Fibroblast of villous mesenchyme (primary cell): ENCODE data around the gene FBXL16. TPM values are rescaled to one million over a fixed set of nuclear protein-coding genes. Genes with fewer than 3 reads are reported as not detected.

Source experiments
- DNase-seq: peaks from one replicate; pipeline ENCODE4 v3.0.0-alpha.2; 2010; ENCODE audit warnings: low read depth
- H3K4me3 ChIP-seq: 2 replicates; pipeline ENCODE4 v1.5.1; 2011; ENCODE audit warnings: low read depth, mild to moderate bottlenecking, low read length
- total RNA-seq: library from RNA; depleted of rRNA; stranded (reverse); fragments of >200 nt; gene quantifications from 2 replicates; pipeline ENCODE4 v1.2.3, GENCODE V29; 2012
- TF ChIP-seq, protein P1 (sequence below): IDR thresholded peaks from 2 replicates; pipeline ENCODE4 v1.5.1; 2012; ENCODE audit warnings: low read depth, mild to moderate bottlenecking, low read length; ENCODE audit not compliant: insufficient read depth

FBXL16 gene
- total RNA-seq, 1 donor, result under 0.01 TPM

- TF ChIP-seq, protein P1, sequence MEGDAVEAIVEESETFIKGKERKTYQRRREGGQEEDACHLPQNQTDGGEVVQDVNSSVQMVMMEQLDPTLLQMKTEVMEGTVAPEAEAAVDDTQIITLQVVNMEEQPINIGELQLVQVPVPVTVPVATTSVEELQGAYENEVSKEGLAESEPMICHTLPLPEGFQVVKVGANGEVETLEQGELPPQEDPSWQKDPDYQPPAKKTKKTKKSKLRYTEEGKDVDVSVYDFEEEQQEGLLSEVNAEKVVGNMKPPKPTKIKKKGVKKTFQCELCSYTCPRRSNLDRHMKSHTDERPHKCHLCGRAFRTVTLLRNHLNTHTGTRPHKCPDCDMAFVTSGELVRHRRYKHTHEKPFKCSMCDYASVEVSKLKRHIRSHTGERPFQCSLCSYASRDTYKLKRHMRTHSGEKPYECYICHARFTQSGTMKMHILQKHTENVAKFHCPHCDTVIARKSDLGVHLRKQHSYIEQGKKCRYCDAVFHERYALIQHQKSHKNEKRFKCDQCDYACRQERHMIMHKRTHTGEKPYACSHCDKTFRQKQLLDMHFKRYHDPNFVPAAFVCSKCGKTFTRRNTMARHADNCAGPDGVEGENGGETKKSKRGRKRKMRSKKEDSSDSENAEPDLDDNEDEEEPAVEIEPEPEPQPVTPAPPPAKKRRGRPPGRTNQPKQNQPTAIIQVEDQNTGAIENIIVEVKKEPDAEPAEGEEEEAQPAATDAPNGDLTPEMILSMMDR, result no peak
- peak; percentile 24 for DNase-seq
- peak overlapping the region; percentile 79 for H3K4me3 ChIP-seq
Observed at GRCh38 chr16:681746-682427, 23.7 kb downstream of the FBXL16 start.

- peak overlapping the region; percentile 79 for H3K4me3 ChIP-seq
- peak; percentile 42 for DNase-seq
- TF ChIP-seq, protein P1, result peak; percentile 21
Observed at GRCh38 chr16:680967-681745, 24.4 kb downstream of the FBXL16 start.

DNA sequence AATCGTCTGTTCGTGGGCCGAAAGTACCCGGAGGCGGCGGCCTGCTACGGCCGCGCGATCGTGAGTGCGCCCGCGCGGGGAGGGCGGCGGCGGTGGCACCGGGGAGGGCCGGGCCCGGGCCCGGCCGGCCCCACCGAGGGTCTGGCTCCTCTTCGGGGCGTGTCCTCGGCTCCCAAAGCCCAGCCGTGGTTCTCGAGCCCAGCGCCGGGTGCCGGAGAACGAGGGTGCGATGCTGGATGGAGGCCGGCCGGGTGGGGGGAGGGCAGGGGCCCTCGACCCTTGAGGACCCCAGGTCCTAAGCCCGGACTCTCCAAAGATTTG, 25.0 kb downstream of the FBXL16 start:
- TF ChIP-seq, protein P1, result no peak
- no peak for DNase-seq
- peak overlapping the region; percentile 79 for H3K4me3 ChIP-seq

DNA sequence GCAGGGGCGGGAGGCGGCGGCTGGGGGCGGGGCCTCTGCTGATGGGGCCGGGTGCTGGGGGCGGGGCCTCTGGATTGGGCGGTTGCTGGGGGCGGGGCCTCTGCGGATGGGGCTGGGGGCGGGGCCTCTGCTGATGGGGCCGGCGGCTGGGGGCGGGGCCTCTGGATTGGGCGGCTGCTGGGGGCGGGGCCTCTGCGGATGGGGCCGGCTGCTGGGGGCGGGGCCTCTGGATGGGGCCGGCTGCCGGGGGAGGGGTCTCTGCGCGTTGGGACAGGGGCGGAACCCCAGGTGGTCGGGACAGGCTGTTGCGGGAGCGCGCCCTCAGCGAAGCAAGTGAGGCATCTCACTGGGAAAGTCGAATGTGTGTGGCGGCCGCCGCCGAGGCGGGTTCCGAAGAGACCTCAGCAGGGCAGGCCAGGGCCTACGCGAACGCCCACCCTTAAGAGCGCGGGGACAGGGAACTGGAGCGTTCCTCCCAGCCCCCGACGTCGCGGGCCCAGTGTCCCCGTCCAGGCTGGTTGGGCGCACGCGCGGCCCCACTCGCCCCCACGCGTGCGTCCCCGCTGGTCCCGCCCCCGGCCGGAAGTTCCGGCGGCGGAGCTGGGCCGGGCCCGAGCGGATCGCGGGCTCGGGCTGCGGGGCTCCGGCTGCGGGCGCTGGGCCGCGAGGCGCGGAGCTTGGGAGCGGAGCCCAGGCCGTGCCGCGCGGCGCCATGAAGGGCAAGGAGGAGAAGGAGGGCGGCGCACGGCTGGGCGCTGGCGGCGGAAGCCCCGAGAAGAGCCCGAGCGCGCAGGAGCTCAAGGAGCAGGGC, 25.6 kb downstream of the FBXL16 start, which contains the start of gene STUB1:
STUB1 (plus strand) TSS at position 597 of the 811 bp plus-strand sequence; CDS start at position 713, 116 bp downstream.
- DNase-seq, result peak; percentile 93
- TF ChIP-seq, protein P1, result no peak
- peak within 1 kb of the TSS; percentile 79 for H3K4me3 ChIP-seq

DNA sequence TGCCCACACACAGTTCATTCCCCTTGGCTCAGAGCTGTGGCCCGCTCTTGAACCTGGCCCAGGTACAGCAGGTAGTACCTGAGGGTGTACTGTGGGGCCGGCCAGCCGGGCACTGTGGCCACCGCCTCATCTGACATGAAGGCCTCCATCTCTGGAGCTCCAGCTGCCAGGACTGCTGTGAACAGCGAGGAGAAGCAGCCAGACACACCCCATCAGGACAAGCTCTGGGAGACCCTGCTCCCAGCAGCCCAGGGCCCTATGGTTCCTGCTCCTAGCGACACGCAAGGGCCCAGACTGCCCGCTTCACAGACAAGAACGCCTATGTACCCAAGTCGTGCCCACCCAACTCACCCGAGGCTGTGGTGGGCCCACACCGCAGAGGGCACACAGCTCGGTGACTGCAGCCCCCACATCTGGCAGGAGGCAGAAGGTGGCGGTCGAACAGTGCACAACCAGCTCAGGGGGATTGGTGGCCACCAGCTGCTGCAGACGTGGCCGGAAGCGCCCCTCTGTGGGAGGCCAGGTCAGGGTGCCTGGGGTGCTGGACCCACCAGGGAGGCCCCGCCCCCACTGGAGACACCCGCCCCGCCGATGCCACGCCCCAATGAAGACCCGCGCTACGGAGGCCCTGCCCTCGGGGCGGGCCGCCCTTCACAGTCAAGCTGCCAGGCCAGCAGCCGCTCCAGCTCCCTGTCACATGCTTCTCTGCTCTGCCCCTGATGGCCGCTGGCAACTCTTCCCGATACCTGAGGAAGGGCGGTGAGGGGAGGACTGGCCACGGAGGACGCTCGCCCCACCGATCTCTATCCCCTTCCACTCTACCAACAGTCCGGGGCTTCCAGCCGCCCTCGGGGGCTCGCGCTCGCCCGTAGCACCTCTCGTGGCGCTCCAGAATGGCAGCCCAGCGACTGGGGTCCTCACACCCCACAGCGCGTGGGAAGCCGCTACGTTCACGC, 26.5 kb downstream of the FBXL16 start:
- peak overlapping the region; percentile 67 for H3K4me3 ChIP-seq
- DNase-seq, result peak; percentile 56
- TF ChIP-seq, protein P1, result no peak
